GM21529 (cell line): ENCODE data around the gene WDR37.

Source experiments
- ATAC-seq: cut with Tn5 transposase; IDR thresholded peaks from one replicate; pipeline ENCODE4 v1.9.1; 2021; ENCODE audit not compliant: unreplicated experiment

Gene WDR37

GRCh38 chr10:1180836-1181235 is 124.7 kb downstream of the WDR37 start:
- no peak for ATAC-seq
